Chondrocyte (in vitro differentiated cells): ENCODE measurements around the gene NIP7. TPM values are rescaled to one million over a fixed set of nuclear protein-coding genes. Genes with fewer than 3 reads are reported as not detected.

ENCODE experiments used
- DNase-seq: peaks from one replicate; pipeline ENCODE4 v3.0.0; 2021; ENCODE audit warnings: mixed read lengths, low spot score
- H3K27ac Mint-ChIP-seq: one replicate; pipeline ENCODE4 v1.8.0; 2021; ENCODE audit warnings: mild to moderate bottlenecking, moderate library complexity, mixed read lengths; ENCODE audit not compliant: unreplicated experiment
- H3K27me3 Mint-ChIP-seq: 2 replicates; pipeline ENCODE4 v1.8.0; 2021; ENCODE audit warnings: low read depth, mixed read lengths
- H3K36me3 Mint-ChIP-seq: 2 replicates; pipeline ENCODE4 v1.8.0; 2021; ENCODE audit warnings: low read depth, mixed read lengths
- H3K4me1 Mint-ChIP-seq: 2 replicates; pipeline ENCODE4 v1.8.0; 2021; ENCODE audit warnings: low read depth, mild to moderate bottlenecking, mixed read lengths
- H3K4me3 Mint-ChIP-seq: one replicate; pipeline ENCODE4 v1.8.0; 2021; ENCODE audit warnings: mild to moderate bottlenecking, moderate library complexity, mixed read lengths; ENCODE audit not compliant: unreplicated experiment
- H3K9me3 Mint-ChIP-seq: 2 replicates; pipeline ENCODE4 v1.8.0; 2021; ENCODE audit warnings: low read depth, mixed read lengths
- total RNA-seq: library from RNA; stranded (reverse); gene quantifications from 3 replicates; pipeline ENCODE4 v1.2.1, GENCODE V29; 2021
- TF ChIP-seq, protein P1 (sequence below): fragments of 200-600 bp; sonication (generic); IDR thresholded peaks from 2 replicates; pipeline ENCODE4 v1.5.0; 2021; ENCODE audit warnings: antibody characterized with exemption, mild to moderate bottlenecking, moderate library complexity

NIP7 gene
- total RNA-seq, 1 donor from 2014 or later, result 18.6 TPM

DNA sequence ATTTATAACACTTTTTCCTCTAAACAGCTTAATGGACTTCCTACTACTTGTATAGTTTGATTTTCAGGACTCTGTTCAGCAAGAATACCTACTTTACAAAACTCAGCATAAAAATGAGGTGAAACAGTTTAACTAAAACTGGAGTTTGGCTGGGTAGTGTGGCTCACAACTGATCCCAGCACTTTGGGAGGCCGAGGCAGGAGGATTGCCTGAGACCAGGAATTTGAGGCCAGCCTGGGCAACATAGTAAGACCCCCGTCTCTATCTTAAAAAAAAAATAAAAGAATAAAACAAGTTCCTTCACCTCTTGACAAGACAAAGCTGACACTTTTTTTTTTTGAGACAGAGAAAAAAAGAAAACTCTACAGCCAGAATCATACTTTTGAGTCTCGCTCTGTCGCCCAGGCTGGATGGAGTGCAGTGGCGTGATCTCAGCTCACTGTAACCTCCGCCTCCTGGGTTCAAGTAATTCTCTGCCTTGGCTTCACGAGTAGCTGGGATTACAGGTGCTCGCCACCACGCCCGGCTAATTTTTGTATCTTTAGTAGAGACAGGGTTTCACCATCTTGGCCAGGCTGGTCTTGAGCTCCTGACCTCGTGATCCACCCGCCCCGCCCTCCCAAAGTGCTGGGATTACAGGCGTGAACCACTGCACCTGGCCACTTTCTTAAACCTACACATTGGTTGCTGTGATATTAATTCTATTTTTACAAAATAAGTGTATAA, 11.8 kb upstream of the NIP7 start:
- TF ChIP-seq, protein P1, sequence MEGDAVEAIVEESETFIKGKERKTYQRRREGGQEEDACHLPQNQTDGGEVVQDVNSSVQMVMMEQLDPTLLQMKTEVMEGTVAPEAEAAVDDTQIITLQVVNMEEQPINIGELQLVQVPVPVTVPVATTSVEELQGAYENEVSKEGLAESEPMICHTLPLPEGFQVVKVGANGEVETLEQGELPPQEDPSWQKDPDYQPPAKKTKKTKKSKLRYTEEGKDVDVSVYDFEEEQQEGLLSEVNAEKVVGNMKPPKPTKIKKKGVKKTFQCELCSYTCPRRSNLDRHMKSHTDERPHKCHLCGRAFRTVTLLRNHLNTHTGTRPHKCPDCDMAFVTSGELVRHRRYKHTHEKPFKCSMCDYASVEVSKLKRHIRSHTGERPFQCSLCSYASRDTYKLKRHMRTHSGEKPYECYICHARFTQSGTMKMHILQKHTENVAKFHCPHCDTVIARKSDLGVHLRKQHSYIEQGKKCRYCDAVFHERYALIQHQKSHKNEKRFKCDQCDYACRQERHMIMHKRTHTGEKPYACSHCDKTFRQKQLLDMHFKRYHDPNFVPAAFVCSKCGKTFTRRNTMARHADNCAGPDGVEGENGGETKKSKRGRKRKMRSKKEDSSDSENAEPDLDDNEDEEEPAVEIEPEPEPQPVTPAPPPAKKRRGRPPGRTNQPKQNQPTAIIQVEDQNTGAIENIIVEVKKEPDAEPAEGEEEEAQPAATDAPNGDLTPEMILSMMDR, result no peak
- DNase-seq, result no peak
- peaks cover 46% of the 10 kb centered on the region for H3K4me1 Mint-ChIP-seq
- no peak overlapping the region for H3K27ac Mint-ChIP-seq
- H3K9me3 Mint-ChIP-seq, result no peaks in the 10 kb centered on the region
- H3K36me3 Mint-ChIP-seq, result peaks cover 10% of the 10 kb centered on the region
- no peak overlapping the region for H3K4me3 Mint-ChIP-seq
- H3K27me3 Mint-ChIP-seq, result no peaks in the 10 kb centered on the region

DNA sequence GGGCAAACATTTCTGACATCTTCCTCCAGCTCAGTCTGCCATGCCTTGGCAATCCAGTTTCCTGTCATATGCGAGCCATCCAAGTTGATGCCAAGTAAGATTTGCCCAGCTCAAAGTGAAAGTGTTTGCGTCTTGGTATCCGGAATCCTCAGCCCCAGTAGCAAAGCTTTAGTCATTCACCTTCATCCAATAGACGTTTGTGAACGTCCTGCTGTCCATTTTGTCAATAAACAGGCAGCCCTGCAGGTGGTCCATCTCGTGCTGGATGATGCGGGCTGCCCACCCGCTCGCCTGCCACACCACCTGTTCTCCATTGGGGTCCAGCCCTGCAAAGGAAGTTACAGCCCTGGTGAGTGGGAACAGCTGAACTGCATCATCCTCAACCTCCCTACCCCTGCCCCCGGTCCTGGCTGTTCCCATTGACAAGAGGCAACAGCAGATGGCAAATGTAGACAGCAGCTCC, 10.7 kb upstream of the NIP7 start:
- TF ChIP-seq, protein P1, result no peak
- peaks cover 10% of the 10 kb centered on the region for H3K36me3 Mint-ChIP-seq
- peak overlapping the region; percentile 80 for H3K4me3 Mint-ChIP-seq

DNA sequence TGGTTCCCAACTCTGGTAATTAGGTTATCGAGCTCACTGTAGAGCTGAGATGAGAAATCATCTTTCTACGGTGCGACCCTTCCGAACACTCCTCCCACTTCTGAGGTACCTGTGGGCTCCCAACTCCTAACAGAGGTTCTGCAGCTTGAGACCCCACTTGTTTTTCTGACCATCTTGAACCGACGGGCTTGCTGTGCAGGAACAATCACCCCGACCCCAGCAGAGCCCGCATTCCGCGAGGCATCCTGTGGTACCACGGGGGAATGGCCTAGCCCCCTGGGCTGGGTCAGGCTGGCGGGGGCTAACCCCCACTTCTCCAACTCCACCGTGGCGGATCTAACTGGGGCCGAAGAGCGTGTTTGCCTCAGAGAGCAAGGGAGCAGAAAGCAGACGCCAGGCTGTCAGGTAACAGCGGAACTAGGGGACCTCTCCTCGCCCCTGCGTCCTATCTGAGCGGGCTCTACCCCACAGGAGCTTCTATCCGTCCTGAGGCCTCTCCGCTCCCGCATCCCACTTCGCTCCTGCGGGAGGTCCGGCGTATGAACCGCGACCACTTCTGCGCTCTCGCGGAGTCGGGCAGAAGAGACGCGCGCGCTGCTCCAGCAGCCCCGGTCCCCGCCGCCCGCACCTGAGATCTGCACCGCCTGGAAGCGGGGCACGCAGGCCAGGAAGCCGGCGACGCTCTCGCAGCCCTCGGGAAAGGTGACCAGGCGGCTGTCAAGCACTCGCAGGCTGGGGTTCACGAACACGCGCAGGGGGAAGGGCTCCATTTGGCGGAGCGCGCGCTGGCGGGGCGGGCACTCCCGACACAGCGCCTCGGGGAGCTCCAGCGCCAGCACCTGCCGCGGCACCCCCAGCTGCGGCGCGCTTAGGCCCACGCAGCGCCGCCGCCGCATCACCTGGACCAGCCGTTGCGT, 9.9 kb upstream of the NIP7 start:
- Mint-ChIP-seq H3K9me3 (no peaks in the 10 kb centered on the region), H3K36me3 (peaks cover 12% of the 10 kb centered on the region)
- DNase-seq, result peak; percentile 90

More for the DNA sequence above, 10.7 kb upstream of the NIP7 start:
- DNase-seq, result peak; percentile 64
- Mint-ChIP-seq H3K9me3 (no peaks in the 10 kb centered on the region), H3K27ac (peak overlapping the region; percentile 76), H3K4me1 (peaks cover 46% of the 10 kb centered on the region), H3K27me3 (no peaks in the 10 kb centered on the region)

DNA sequence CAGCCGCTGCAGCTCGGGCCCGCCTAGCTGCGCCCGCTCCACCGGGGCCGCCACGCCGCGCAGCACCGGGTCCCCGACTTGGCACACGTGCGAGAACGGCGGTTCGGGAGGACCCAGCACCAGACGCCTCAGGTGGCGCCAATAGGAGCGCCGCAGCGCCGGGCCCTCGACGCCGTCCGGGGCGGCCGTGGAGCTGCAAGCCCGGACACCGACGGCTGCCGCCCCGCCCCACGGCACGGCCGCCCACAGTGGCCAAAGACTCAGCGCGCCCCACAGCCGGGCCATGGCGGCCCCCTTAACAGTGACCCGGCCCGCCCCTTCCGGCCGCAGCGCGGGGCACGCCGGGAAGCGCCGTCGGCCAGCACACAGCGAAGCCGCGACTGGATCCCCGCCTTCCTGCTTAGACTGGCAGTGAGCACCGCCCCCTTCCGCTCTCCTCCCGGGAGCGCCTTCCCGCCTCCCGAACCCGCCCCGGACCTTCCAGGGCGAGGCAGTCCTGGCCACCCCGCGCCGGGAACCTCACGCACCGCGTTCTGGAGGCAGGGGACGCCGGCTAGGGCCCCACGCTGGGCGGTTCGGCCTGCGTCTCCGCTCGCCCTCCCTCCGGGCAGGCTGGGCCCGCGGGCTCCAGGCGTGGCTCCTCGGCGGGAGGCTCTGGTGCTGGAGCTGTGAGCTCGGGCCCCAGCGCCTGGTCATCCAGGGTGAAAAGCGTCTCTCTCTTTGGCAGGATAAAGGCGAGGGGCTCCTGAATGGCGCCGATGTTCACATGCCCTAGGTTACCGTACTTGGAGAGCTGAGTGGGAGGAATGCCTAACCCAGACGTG, 9.1 kb upstream of the NIP7 start, which contains the start of gene PDF:
TSS of gene PDF (minus strand) at position 303 of the 824 bp plus-strand sequence. CDS start at position 285, 18 bp downstream.
- DNase-seq, result peak; percentile 98
- no peaks in the 10 kb centered on the region for H3K27me3 Mint-ChIP-seq
- H3K4me3 Mint-ChIP-seq, result peak within 1 kb of the TSS; percentile 80
- peaks cover 37% of the 10 kb centered on the region for H3K4me1 Mint-ChIP-seq
- peaks cover 15% of the 10 kb centered on the region for H3K36me3 Mint-ChIP-seq
- peak within 1 kb of the TSS; percentile 92 for H3K27ac Mint-ChIP-seq
- TF ChIP-seq, protein P1, result peak; percentile 39
- H3K9me3 Mint-ChIP-seq, result no peaks in the 10 kb centered on the region

More for the DNA sequence above, 9.9 kb upstream of the NIP7 start:
- Mint-ChIP-seq H3K27ac (peak overlapping the region; percentile 76), H3K27me3 (no peaks in the 10 kb centered on the region), H3K4me1 (peaks cover 38% of the 10 kb centered on the region), H3K4me3 (peak overlapping the region; percentile 80)
- TF ChIP-seq, protein P1, result no peak
